DND-41 (cell line): ENCODE measurements around the gene C1R.

Source experiments
- EZH2 ChIP-seq: IDR thresholded peaks from 3 replicates; pipeline ENCODE4 v1.6.1; 2012; ENCODE audit warnings: borderline replicate concordance, low read depth, mild to moderate bottlenecking, moderate library complexity, low read length, inconsistent platforms; ENCODE audit not compliant: severe bottlenecking
- TF ChIP-seq, protein P1 (sequence below): IDR thresholded peaks from 2 replicates; pipeline ENCODE4 v1.5.1; 2012; ENCODE audit warnings: borderline replicate concordance, low read length, moderate library complexity, mild to moderate bottlenecking; ENCODE audit not compliant: poor library complexity, severe bottlenecking; ENCODE audit errors: extremely low read depth

DNA sequence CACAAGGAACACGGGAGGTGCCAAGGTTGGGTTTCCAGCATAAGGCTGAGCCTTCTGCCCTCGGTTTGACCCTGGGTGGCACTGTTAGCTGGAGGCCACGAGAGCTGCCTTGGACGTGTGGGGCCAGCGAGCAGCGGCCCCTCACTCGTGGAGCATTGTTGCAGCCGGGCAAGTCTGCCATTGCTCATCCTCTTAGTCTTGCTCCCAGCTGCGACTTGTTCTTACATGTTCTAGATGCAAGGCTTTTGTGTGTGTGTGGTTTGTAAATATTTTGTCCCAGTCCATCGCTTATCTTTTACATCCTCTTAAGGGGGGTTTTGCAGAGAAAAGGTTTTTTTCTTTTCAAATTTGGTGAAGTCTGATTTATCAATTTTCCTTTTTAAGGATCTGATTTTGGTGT is 52.8 kb downstream of the C1R start:
- TF ChIP-seq, protein P1, sequence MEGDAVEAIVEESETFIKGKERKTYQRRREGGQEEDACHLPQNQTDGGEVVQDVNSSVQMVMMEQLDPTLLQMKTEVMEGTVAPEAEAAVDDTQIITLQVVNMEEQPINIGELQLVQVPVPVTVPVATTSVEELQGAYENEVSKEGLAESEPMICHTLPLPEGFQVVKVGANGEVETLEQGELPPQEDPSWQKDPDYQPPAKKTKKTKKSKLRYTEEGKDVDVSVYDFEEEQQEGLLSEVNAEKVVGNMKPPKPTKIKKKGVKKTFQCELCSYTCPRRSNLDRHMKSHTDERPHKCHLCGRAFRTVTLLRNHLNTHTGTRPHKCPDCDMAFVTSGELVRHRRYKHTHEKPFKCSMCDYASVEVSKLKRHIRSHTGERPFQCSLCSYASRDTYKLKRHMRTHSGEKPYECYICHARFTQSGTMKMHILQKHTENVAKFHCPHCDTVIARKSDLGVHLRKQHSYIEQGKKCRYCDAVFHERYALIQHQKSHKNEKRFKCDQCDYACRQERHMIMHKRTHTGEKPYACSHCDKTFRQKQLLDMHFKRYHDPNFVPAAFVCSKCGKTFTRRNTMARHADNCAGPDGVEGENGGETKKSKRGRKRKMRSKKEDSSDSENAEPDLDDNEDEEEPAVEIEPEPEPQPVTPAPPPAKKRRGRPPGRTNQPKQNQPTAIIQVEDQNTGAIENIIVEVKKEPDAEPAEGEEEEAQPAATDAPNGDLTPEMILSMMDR: no peak
- no peak for TF ChIP-seq EZH2
